GM19397 (cell line): Measurements from ENCODE around the gene KLHDC7A.

Experiments used
- ATAC-seq: cut with Tn5 transposase; IDR thresholded peaks from one replicate; pipeline ENCODE4 v1.9.1; 2021; ENCODE audit warnings: mild to moderate bottlenecking, moderate library complexity; ENCODE audit not compliant: unreplicated experiment

Gene KLHDC7A

DNA sequence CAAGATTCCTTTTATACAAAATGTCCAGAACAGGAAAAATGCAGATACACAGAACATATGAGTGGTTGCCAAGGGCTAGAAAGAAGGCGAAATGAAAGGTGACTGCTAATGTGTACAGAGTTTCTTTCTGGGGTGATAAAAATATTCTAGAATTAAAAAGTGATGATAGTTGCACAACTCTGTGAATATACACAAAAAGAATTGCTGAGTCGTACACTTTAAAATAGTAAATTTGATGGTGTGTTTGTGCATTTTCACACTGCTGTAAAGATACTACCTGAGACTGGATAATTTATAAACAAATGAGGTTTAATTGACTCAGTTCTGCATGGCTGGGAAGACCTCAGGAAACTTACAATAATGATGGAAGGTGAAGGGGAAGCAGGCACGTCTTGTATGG, 23.9 kb downstream of the KLHDC7A start:
- ATAC-seq, result no peak

- ATAC-seq, result no peak
Observed at GRCh38 chr1:18505666-18506065, 24.9 kb downstream of the KLHDC7A start.

GRCh38 chr1:18508084-18508483, 27.4 kb downstream of the KLHDC7A start:
- no peak for ATAC-seq

DNA sequence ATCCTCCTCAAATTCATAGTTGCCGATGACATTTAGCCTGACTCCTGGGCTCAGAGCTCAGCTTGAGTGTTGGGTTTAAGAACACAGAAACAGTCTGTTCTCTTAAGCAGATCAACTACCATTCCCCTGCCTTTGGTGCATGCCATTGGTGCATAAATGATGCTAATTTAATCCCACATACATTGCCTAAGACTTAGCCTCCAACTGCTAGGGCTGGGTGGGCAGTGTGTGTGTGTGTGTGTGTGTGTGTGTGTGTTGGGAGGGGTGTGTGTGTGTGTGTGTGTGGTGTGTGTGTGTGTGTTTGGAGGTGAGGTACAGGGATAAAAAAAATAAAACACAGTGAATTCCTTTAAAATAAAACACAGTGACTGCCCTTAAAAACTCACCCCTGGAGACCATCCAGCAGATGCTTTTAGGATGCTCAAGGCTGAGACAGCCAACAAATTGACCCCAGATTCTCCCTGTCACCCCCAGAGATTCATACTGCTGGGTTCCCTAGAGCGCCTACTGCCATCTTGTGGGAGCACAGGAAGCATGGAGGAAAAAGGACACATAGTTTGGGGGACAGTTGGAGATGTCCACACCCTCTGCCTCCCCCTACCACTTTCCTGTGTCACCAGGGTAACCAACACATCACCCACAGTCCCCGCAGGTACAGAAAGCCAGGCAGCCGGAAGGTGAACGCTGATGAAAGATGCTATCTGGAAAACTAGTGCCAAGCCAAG, 30.6 kb downstream of the KLHDC7A start:
- no peak for ATAC-seq

GRCh38 chr1:18511874-18512150, 31.1 kb downstream of the KLHDC7A start:
- no peak for ATAC-seq

- no peak for ATAC-seq
Observed at GRCh38 chr1:18512883-18513282, 32.2 kb downstream of the KLHDC7A start.

GRCh38 chr1:18513995-18514394, 33.3 kb downstream of the KLHDC7A start:
- ATAC-seq, result no peak

DNA sequence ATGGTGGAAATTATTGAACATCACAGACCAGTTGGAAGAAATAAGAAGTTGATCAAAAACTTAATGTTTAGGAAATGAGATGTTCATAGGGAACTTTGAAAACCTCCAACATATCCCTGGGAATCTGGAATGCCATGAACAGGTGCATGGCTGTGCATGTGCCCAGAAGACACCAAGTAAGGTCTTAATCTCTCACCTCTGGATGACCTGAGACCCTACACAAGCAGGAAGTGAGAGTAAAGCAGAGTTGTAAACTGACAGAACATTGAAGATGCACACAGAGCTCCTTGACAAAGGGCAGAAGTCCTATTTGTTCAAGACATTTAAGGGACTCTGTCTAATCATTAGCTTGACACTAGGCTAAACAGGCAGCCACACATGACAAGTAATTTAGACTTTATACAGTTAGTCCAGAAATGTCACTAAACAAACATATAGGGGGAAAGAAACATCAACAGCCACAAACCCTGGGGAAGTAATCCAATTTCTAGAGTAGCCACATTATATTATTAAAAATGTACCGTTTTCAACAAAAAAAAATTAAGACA, 34.5 kb downstream of the KLHDC7A start:
- no peak for ATAC-seq

- no peak for ATAC-seq
Observed at GRCh38 chr1:18516473-18516872, 35.7 kb downstream of the KLHDC7A start.

GRCh38 chr1:18526436-18527275, 45.9 kb downstream of the KLHDC7A start:
- ATAC-seq, result no peak

GRCh38 chr1:18527514-18527913, 46.8 kb downstream of the KLHDC7A start:
- ATAC-seq, result no peak

DNA sequence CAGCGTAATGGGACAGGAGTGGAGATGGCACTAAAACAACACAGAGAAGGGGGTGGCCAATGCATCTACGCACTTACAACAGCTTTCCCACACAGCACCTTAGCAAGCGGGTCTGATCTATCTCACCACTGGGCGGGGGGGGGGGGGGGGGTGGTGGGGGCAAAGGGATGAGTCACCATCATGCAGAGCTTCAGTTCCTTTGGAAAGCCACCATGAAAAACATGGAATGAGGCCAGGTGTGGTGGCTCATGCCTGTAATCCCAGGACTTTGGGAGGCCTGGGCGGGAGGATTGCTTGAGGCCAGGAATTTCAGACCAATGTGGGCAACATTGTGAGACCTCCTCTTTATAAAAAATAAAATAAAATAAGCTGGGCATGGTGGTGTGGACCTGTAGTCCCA, 47.2 kb downstream of the KLHDC7A start:
- no peak for ATAC-seq

GRCh38 chr1:18528616-18529015, 47.9 kb downstream of the KLHDC7A start:
- ATAC-seq, result no peak

DNA sequence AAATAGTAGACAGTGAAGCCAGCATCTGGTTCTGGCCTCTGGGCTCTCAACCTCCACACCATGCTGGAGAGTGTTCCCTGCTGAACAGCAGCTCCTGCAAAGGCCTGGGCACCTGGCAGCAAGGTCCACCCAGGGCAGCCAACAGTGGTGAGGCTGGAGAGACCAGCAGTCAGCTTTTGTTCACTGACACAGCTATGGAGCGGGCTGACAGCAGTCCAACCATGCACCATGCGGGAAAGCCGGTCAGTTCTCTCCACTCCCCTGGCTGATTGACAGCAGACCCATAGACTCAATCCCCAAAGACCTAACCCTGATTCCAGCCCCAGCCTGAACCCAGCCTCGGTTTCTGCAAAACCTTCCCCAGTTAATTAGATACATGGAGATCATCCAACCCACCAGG, 49.0 kb downstream of the KLHDC7A start:
- ATAC-seq, result no peak

DNA sequence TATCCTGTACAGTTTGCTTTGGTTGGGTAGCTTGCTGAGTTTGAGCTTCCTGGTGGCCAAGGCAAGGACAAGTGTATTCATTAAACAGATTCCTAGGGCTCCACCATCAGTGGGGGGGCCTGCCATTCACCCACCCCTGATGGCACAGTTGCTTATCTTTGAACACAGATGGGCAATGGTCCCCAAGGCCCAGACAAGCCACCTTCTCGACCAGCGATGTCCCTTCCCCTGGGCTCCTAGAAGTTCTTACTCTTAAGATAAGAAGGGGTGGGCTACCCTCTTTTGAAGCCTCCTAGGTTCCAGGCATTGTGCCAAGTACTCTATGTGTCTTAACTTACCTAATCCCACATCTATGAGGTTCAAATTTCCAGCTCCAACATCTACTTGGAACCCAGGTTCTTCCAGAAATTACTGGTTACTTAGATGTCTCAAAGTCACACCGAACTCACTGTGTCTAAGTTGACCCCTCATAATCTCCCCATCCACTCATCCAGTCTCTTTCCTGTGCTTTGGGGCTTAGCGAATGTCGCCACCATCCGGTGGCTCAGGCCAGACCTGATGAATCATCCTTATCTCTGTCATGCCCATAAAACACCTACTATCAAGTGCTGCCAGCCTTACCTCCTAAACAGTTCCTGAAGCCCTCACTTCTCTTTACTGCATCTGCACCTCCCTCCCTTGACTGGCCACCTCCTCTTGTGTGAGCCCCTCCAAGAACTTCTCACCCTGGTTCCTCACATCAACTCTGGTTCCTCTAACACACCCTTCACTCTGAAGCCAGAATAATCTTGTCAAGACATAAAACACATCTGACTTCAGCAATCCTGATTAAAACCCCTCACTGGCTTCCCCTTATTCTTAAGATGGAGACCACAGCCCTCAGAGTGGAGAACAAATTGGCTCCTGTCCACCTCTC, 50.1 kb downstream of the KLHDC7A start:
- no peak for ATAC-seq

DNA sequence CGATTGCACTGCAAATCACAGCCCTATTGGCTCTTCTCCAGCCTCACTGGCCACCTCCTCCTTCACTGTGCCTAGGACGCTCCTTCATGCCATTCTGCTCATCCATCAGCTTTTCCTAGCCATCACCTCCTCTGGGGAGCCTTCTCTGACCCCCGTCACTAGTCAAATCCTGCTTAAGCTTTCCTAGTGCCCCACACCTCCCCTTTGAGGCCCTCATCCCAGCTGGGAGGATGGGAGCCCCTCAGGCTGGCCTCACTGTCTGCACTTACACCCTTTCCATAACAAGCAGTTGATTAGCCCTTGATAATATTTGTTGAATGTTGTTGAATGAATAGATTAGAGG, 50.7 kb downstream of the KLHDC7A start:
- no peak for ATAC-seq

- no peak for ATAC-seq
Observed at GRCh38 chr1:18532390-18533170, 51.9 kb downstream of the KLHDC7A start.

DNA sequence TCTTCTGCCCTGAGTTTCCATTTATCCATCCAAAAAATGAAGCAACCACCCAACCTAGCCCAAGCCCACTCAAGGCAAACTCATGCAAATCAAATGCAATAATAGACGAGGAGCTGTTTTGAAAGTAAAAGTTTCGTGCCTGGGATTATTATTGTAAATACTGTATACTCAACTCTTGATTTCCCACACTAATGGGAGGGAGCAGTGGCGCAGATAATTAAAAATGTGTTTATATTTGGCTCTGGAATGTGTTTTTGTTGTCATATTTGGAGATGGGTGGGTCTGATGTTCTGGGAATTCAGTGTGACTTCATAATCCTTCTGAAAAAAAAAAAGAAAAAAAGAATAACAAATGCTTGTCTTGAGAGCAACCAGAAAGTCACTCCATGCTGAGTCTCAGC, 52.5 kb downstream of the KLHDC7A start:
- no peak for ATAC-seq

- ATAC-seq, result no peak
Observed at GRCh38 chr1:18534810-18535205, 54.1 kb downstream of the KLHDC7A start.
